ENCODE results near the gene RALGPS1.

DNA sequence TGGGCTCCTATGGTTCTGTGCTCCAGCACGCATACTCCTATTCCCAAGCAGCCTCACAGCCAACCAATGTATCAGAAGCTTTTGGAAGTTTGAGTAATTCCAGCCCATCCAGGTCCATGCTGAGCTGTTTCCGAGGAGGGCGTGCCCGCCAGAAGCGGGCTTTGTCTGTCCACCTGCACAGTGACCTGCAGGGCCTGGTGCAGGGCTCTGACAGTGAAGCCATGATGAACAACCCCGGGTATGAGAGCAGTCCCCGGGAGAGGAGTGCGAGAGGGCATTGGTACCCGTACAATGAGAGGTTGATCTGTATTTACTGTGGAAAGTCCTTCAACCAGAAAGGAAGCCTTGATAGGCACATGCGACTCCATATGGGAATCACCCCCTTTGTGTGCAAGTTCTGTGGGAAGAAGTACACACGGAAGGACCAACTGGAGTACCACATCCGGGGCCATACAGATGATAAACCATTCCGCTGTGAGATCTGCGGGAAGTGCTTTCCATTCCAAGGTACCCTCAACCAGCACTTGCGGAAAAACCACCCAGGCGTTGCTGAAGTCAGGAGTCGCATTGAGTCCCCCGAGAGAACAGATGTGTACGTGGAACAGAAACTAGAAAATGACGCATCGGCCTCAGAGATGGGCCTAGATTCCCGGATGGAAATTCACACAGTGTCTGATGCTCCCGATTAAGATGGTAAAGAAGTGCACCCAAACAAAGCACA lies 34.2 kb upstream of the RALGPS1 start:
- TF ChIP-seq POLR2AphosphoS5 (IDR thresholded peaks at IDR 0.05; ENCODE audit: insufficient read depth in 1 of 2, low read depth in 1 of 2) (no peak), POLR2A (IDR thresholded peaks at IDR 0.05) (no peak)
- TF ChIP-seq, protein P1, sequence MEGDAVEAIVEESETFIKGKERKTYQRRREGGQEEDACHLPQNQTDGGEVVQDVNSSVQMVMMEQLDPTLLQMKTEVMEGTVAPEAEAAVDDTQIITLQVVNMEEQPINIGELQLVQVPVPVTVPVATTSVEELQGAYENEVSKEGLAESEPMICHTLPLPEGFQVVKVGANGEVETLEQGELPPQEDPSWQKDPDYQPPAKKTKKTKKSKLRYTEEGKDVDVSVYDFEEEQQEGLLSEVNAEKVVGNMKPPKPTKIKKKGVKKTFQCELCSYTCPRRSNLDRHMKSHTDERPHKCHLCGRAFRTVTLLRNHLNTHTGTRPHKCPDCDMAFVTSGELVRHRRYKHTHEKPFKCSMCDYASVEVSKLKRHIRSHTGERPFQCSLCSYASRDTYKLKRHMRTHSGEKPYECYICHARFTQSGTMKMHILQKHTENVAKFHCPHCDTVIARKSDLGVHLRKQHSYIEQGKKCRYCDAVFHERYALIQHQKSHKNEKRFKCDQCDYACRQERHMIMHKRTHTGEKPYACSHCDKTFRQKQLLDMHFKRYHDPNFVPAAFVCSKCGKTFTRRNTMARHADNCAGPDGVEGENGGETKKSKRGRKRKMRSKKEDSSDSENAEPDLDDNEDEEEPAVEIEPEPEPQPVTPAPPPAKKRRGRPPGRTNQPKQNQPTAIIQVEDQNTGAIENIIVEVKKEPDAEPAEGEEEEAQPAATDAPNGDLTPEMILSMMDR (IDR thresholded peaks at IDR 0.05): no peak

Data from vagina (tissue), 2 donors.